Measurements from ENCODE around the gene SLC25A3. TPM values are rescaled to one million over a fixed set of nuclear protein-coding genes. Genes with fewer than 3 reads are reported as not detected.

The SLC25A3 gene
- total RNA-seq, result 454 TPM

GRCh38 chr12:98593351-98594049, at the start of gene SLC25A3:
TSS of gene SLC25A3 (plus strand) at chr12:98593686. CDS start at chr12:98593979, 293 bp downstream.

GRCh38 chr12:98644712-98645571, 51.5 kb downstream of the SLC25A3 start, which contains the start of the genes APAF1 and IKBIP:
TSS of gene APAF1 (plus strand) at chr12:98645290. CDS start at chr12:98648360, 3,070 bp downstream.
TSS of gene IKBIP (minus strand) at chr12:98644788. CDS start at chr12:98644701, 87 bp downstream.

Other genes with a start within 250 kb of the SLC25A3 start
- gene TMPO, start 78.1 kb upstream of the SLC25A3 start, total RNA-seq, result 281 TPM
- 27.9 TPM for gene IKBIP, start 51.1 kb downstream of the SLC25A3 start, total RNA-seq
- 58.3 TPM for gene APAF1, start 51.6 kb downstream of the SLC25A3 start, total RNA-seq

Data from camera-type eye (tissue), 1 donor.